NCI-H128 (cell line): ENCODE data around the gene PTBP1.

Experiments
- DNase-seq: peaks from one replicate; lab custom pipeline; 2025; ENCODE audit not compliant: unreplicated experiment; lab: John Stamatoyannopoulos, UW

Gene PTBP1

DNA sequence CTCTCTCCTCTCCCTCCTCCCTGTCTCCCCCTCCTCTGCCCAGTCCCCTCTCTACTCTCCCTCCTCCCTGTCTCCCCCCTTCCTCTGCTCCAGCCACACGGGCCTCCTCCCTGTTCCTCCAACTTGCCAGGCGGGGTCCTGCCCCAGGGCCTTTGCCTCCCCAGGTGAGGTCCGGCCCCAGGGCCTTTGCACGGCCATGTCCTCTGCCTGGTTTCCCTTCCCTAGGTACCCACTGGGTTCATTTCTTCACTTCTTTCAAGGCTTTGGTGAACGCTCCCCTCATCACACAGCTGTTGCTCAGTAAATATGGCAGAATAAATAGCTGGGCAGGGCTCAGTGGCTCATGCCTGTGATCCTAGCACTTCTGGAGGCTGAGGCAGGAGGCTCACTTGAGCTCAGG is 25.2 kb upstream of the PTBP1 start:
- no peak for DNase-seq

DNA sequence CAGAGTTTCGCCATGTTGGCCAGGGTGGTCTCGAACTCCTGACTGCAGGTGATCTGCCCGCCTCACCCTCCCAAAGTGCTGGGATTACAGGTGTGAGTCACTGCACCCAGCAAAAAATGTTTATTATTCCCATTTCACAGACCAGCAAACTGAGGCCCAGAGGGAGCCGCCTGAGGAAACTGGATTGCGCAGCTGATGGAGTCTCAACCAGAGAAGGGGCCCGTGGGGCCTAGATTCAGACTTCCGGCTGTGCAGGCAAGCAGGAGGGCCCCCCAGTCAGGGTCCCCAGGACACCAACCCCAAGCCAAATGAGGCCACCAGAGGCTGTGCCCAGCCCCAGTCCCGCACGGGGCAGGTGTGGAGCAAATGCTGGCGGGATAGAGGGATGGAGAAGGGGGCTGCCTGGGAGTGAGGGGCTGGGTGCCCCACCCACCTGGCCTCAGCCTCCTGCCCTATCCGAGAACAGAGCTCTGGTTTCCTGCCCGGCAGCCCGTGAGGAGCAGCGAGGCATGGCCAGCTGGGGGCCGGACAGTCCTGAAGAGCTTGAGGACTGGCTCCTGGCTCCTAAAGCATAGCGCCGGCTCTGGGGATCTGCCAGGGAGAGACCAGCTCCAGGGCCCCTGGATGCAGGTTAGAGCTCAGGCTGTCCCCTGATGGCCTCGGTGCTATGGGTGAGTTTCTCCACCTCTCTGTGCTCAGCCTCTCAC is 24.4 kb upstream of the PTBP1 start:
- DNase-seq: no peak

DNA sequence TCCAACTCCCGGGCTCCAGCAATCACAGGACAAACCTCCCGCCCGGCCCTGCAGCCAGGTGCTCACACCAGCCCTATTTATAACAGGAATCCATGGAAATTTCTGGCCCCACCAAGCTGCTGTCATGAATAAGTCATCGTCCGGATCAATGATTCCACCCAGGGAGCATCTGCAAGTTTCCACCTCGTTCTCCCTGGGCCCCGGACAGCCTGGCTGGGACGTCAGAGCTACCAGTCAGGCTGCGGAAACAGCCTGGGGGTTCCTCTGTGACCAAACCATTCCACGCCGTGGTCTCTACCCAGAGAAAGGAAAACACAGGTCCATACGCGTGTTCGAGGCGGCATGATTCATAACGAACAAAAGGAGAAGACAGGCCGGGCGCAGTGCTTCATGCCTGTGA is 20.7 kb upstream of the PTBP1 start:
- no peak for DNase-seq

GRCh38 chr19:778910-779653 is 18.2 kb upstream of the PTBP1 start:
- no peak for DNase-seq

- DNase-seq: no peak
Measured at GRCh38 chr19:780935-781334, 16.3 kb upstream of the PTBP1 start.

- DNase-seq: no peak
Measured at GRCh38 chr19:781800-782184, 15.5 kb upstream of the PTBP1 start.

- DNase-seq: no peak
Measured at GRCh38 chr19:782185-782877, 14.9 kb upstream of the PTBP1 start.

- DNase-seq: no peak
Measured at GRCh38 chr19:782878-783668, 14.2 kb upstream of the PTBP1 start.

- DNase-seq: no peak
Measured at GRCh38 chr19:784541-784940, 12.7 kb upstream of the PTBP1 start.

GRCh38 chr19:787536-787935 is 9.7 kb upstream of the PTBP1 start:
- DNase-seq: no peak

DNA sequence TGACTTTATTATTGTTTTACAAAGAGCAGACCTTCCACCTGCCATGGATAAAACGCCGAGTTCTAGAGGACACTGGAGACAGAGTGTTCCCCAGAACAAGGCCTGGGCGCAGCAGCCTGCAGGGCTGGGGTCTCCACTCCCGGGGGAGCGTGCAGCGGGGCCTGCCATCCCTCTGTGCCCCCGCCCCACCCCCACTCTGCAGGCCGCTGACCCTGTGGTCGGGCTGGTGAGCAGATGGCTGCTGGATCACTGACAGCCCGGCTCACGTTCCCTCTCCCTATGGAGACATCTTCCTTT is 8.6 kb upstream of the PTBP1 start:
- no peak for DNase-seq

- no peak for DNase-seq
Measured at GRCh38 chr19:788983-789700, 8.1 kb upstream of the PTBP1 start.

DNA sequence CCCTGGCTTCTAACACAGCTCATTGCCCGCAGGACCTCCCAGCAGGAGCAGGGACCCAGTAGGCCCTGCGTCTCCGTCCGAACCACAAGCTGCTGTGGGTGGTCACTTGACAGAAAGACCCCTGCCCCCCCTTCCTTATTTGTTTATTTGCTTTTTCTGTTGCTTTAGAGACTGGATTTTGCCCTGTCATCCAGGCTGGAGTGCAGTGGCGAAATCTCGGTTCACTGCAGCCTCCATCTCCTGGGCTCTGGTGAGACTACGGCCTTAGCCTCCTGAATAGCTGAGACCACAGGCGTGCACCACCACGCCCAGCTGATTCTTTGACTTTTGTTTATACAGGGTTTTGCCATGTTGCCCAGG is 7.6 kb upstream of the PTBP1 start:
- DNase-seq: no peak

DNA sequence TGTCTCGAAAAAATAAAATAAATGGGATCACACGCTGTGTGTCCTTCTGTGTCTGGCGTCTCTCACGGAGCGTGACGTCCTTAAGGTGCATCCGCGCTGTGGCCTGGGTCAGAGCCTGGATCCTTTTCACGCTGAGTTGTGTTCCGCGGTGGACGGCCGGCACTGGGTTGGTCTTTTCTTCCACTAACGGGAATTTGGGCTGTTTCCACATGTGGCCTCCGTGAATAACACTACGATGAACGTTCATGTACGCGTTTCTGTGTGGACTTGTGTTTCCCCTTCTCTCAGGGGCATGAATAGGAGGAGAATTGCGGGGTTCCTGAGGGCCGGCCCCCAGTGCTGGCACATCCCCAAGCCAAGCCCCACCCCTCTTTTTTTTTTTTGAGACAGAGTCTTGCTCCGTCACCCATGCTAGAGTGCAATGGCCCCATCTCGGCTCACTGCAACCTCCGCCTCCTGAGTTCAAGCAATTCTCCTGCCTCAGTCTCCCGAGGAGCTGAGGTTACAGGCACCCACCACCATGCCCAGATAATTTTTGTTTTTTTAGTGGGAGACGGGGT is 6.2 kb upstream of the PTBP1 start:
- no peak for DNase-seq

DNA sequence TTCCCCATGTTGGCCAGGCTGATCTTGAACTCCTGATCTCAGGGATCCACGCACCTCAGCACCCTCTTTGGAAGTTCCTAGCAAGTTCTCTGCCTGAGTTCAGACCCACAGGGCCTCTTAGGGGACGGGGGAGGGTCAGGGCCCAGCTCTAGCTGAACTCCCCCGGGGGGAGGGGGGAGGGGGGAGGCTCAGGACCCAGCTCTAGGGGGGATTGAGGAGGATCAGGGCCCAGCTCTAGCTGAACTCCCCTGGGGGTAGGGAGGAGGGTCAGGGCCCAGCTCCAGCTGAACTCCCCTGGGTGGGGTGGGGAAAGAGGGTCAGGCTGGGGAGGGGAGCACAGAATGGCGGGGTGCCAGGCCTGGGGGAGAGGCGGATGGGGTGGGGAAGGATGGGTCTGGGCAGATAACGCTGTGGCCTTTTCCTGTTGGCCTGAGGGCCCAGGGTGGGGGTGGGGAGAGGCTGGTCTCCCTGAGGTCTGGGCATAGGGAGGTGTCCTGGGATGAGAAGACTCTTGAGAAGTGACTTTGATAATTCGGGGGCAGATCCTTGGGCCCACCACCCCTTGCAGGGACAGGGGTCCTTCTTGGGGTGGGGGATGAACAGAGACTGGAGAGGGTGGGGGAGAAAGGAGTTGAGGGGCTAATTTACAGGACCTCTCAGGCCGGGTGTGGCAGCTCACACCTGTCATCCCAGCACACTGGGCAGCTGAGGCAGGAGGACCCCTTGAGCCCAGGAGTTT is 5.5 kb upstream of the PTBP1 start:
- DNase-seq: no peak

- DNase-seq: no peak
Measured at GRCh38 chr19:792306-792885, 4.9 kb upstream of the PTBP1 start.

- no peak for DNase-seq
Measured at GRCh38 chr19:793806-794205, 3.4 kb upstream of the PTBP1 start.

- no peak for DNase-seq
Measured at GRCh38 chr19:795073-795611, 2.1 kb upstream of the PTBP1 start.
